OCI-LY1 (cell line): ENCODE measurements around the gene ZNF99.

ENCODE experiments used
- H2AFZ ChIP-seq: fragments of 200-600 bp; sonication (generic), shearing (Covaris generic); 2 replicates; pipeline ENCODE4 v1.6.0; 2014; ENCODE audit warnings: antibody characterized with exemption, mild to moderate bottlenecking, low read length
- H3F3A ChIP-seq: fragments of 200-600 bp; sonication (generic), shearing (Covaris generic); 2 replicates; pipeline ENCODE4 v1.6.0; 2014; ENCODE audit warnings: mild to moderate bottlenecking, antibody characterized with exemption, low read length, moderate library complexity; ENCODE audit not compliant: insufficient read depth
- H3K27ac ChIP-seq: fragments of 200-600 bp; sonication (generic); 2 replicates; pipeline ENCODE4 v1.5.1; 2014; ENCODE audit warnings: low read length, mixed run types, mild to moderate bottlenecking, low read depth; ENCODE audit not compliant: poor library complexity, severe bottlenecking
- H3K27me3 ChIP-seq: fragments of 200-600 bp; sonication (generic); 2 replicates; pipeline ENCODE4 v1.6.0; 2014; ENCODE audit warnings: antibody characterized with exemption, mild to moderate bottlenecking, low read length, moderate library complexity; ENCODE audit not compliant: insufficient read depth
- H3K36me3 ChIP-seq: fragments of 200-600 bp; sonication (generic); 2 replicates; pipeline ENCODE4 v1.6.1; 2014; ENCODE audit warnings: mild to moderate bottlenecking, antibody characterized with exemption, low read length, moderate library complexity, mixed read lengths; ENCODE audit not compliant: insufficient read depth
- H3K4me1 ChIP-seq: fragments of 200-600 bp; sonication (generic); 2 replicates; pipeline ENCODE4 v1.5.1; 2014; ENCODE audit warnings: mild to moderate bottlenecking, low read length, moderate library complexity; ENCODE audit not compliant: insufficient read depth, severe bottlenecking
- H3K4me2 ChIP-seq: fragments of 200-600 bp; sonication (generic), shearing (Covaris generic); 2 replicates; pipeline ENCODE4 v1.6.1; 2014; ENCODE audit warnings: low read length
- H3K4me3 ChIP-seq: fragments of 200-600 bp; sonication (generic); 2 replicates; pipeline ENCODE4 v1.5.1; 2014; ENCODE audit warnings: low read length, low read depth, mild to moderate bottlenecking, mixed read lengths; ENCODE audit not compliant: poor library complexity, severe bottlenecking
- H3K79me2 ChIP-seq: fragments of 200-600 bp; shearing (Covaris generic); 2 replicates; pipeline ENCODE4 v1.6.1; 2016; ENCODE audit warnings: mixed run types, low read length, mixed read lengths; ENCODE audit not compliant: insufficient read depth
- H3K9ac ChIP-seq: fragments of 200-600 bp; sonication (generic), shearing (Covaris generic); 2 replicates; pipeline ENCODE4 v1.6.1; 2014; ENCODE audit warnings: mild to moderate bottlenecking, low read length, mixed read lengths
- H3K9me2 ChIP-seq: fragments of 200-600 bp; sonication (generic), shearing (Covaris generic); 2 replicates; pipeline ENCODE4 v1.6.1; 2014; ENCODE audit warnings: low read depth, mild to moderate bottlenecking, low read length, mixed read lengths
- H3K9me3 ChIP-seq: fragments of 200-600 bp; shearing (Covaris generic); 2 replicates; pipeline ENCODE4 v1.6.1; 2014; ENCODE audit warnings: low read length, mixed read lengths
- H4K20me1 ChIP-seq: fragments of 200-600 bp; sonication (generic), shearing (Covaris generic); 2 replicates; pipeline ENCODE4 v1.6.0; 2016; ENCODE audit warnings: mild to moderate bottlenecking, low read length; ENCODE audit not compliant: insufficient read depth
- CTCF ChIP-seq: fragments of 200-600 bp; sonication (generic), shearing (Covaris generic); IDR thresholded peaks from 2 replicates; pipeline ENCODE4 v1.5.1; 2017; ENCODE audit warnings: mild to moderate bottlenecking, antibody characterized with exemption, low read length, moderate library complexity, mixed read lengths
- EZH2 ChIP-seq: fragments of 200-600 bp; sonication (generic), shearing (Covaris generic); IDR thresholded peaks from 2 replicates; pipeline ENCODE4 v1.8.0; 2017; ENCODE audit warnings: borderline replicate concordance, mixed run types, mild to moderate bottlenecking, antibody characterized with exemption, low read length, moderate library complexity, mixed read lengths

Gene ZNF99

GRCh38 chr19:22814124-22814523 lies 30.2 kb upstream of the ZNF99 start:
- no peaks in the 10 kb centered on the region for H3K9me2 ChIP-seq
- no peak overlapping the region for H3K4me3 ChIP-seq
- no peak overlapping the region for H2AFZ ChIP-seq
- peaks cover 3% of the 10 kb centered on the region; the same call in 1 of the 2 replicates for H3K9me3 ChIP-seq
- H3K4me1 ChIP-seq = no peaks in the 10 kb centered on the region
- H3K36me3 ChIP-seq = no peaks in the 10 kb centered on the region
- no peaks in the 10 kb centered on the region for H4K20me1 ChIP-seq
- H3K4me2 ChIP-seq = no peak overlapping the region
- no peaks in the 10 kb centered on the region for H3K79me2 ChIP-seq
- H3K27me3 ChIP-seq = no peaks in the 10 kb centered on the region
- TF ChIP-seq EZH2 (no peak), CTCF (no peak)
- no peak overlapping the region for H3K27ac ChIP-seq
- no peak overlapping the region for H3K9ac ChIP-seq
- H3F3A ChIP-seq = no peaks in the 10 kb centered on the region

GRCh38 chr19:22807061-22807835 lies 23.3 kb upstream of the ZNF99 start:
- Histone ChIP-seq H3K27me3 (no peaks in the 10 kb centered on the region), H3K9ac (no peak overlapping the region), H3K9me2 (no peaks in the 10 kb centered on the region), H3K79me2 (no peaks in the 10 kb centered on the region), H3K36me3 (no peaks in the 10 kb centered on the region), H3F3A (no peaks in the 10 kb centered on the region), H3K27ac (no peak overlapping the region), H3K9me3 (no peaks in the 10 kb centered on the region), H3K4me1 (no peaks in the 10 kb centered on the region), H3K4me3 (no peak overlapping the region), H2AFZ (no peak overlapping the region), H4K20me1 (no peaks in the 10 kb centered on the region), H3K4me2 (no peak overlapping the region)
- TF ChIP-seq EZH2 = no peak
- no peak for TF ChIP-seq CTCF

- Histone ChIP-seq H3K27ac (no peak overlapping the region), H3K9me2 (no peaks in the 10 kb centered on the region), H3K9me3 (no peaks in the 10 kb centered on the region), H3K4me1 (no peaks in the 10 kb centered on the region), H4K20me1 (no peaks in the 10 kb centered on the region), H3K79me2 (no peaks in the 10 kb centered on the region), H2AFZ (no peak overlapping the region), H3K27me3 (no peaks in the 10 kb centered on the region), H3F3A (no peaks in the 10 kb centered on the region), H3K4me3 (no peak overlapping the region), H3K36me3 (no peaks in the 10 kb centered on the region), H3K4me2 (no peak overlapping the region), H3K9ac (no peak overlapping the region)
- TF ChIP-seq CTCF (no peak), EZH2 (no peak)
Observed at GRCh38 chr19:22806418-22806817, 22.5 kb upstream of the ZNF99 start.
